ENCODE measurements around the gene CRADD. TPM values are rescaled to one million over a fixed set of nuclear protein-coding genes. Genes with fewer than 3 reads are reported as not detected.
A peak's percentile ranks its signal among the peaks of the same experiment; 100 is the strongest.

Gene CRADD
- total RNA-seq = 15.1 and 15.6 TPM in 2 replicates
- total RNA-seq (2013) = 11.0 TPM
- polyA plus RNA-seq = 4.0 and 5.8 TPM in 2 replicates
- 8.7 and 11.9 TPM in 2 replicates for polyA minus RNA-seq

- peak within 1 kb of the TSS; percentile 99 for H3K27ac Mint-ChIP-seq
- Histone ChIP-seq H2AFZ (ENCODE audit: insufficient read depth, low read depth, low read length, poor library complexity, severe bottlenecking) (peak within 1 kb of the TSS; percentile 88), H3K9ac (ENCODE audit: low read length) (peak within 1 kb of the TSS; percentile 97), H3K27me3 (replicated peaks in 1 of 4; ENCODE audit: control extremely low read depth in 1 of 4, control insufficient read depth in 3 of 4, insufficient read depth in 4 of 4, low read length in 3 of 4) (peaks cover 0 to 5% (median 0%) of the 10 kb centered on the region in 4 experiments), H3K36me3 (replicated peaks in 1 of 2; ENCODE audit: control extremely low read depth in 1 of 2, control insufficient read depth in 1 of 2, extremely low read depth in 1 of 2, insufficient read depth in 2 of 2, low read length in 1 of 2) (peaks cover 0 to 4% of the 10 kb centered on the region in 2 experiments), H4K20me1 (ENCODE audit: control insufficient read depth, insufficient read depth, low read length, poor library complexity, severe bottlenecking) (no peaks in the 10 kb centered on the region), H3K4me1 (ENCODE audit: control insufficient read depth in 2 of 2, insufficient read depth in 2 of 2, low read length in 2 of 2) (peaks cover 14 to 18% of the 10 kb centered on the region in 2 donors), H3K4me3 (ENCODE audit: control extremely low read depth in 1 of 5, extremely low read depth in 1 of 5, insufficient read depth in 1 of 5, low read depth in 2 of 5, low read length in 4 of 5) (peak within 1 kb of the TSS; percentile 50 to 90 (median 86)), H3K27ac (ENCODE audit: low read length in 2 of 2) (peak within 1 kb of the TSS; percentile 95 to 99), H3K79me2 (ENCODE audit: control insufficient read depth, insufficient read depth, low read length) (peaks cover 25% of the 10 kb centered on the region), H3K9me3 (ENCODE audit: control extremely low read depth in 1 of 3, control insufficient read depth in 2 of 3, insufficient read depth in 1 of 3, low read length in 2 of 3) (no peaks in the 10 kb centered on the region), H3K4me2 (replicated peaks; ENCODE audit: low read depth, low read length, poor library complexity, severe bottlenecking) (peak within 1 kb of the TSS; percentile 83)
- H3K4me3 Mint-ChIP-seq = peak within 1 kb of the TSS; percentile 95
- peaks cover 31% of the 10 kb centered on the region for H3K4me1 Mint-ChIP-seq
- ATAC-seq (ENCODE audit: low read depth) (peak; percentile 91), DNase-seq (peak; percentile 98)
- ChIA-PET POLR2A (no interaction called here), CTCF (interaction anchor here (1.0 to 1.8 kb wide), 3 partner anchors 64 to 424 kb away, joined by 5 to 12 read pairs (median 7); no protein-coding TSS in a partner anchor)
- under 1% methylated on average over 32 of the region's 41 CpGs for WGBS (ENCODE audit: insufficient coverage)
- no peaks in the 10 kb centered on the region for H3K9me3 Mint-ChIP-seq (ENCODE audit: insufficient read depth)
- intact Hi-C loops (cut with micrococcal nuclease) = loop anchor here (1.0 to 5.0 kb wide), 9 partner anchors 63 to 1870 kb away; partner anchors contain the start of genes EEA1 and MRPL42
- peaks cover 15% of the 10 kb centered on the region for H3K27me3 Mint-ChIP-seq
- TF ChIP-seq, protein P1, sequence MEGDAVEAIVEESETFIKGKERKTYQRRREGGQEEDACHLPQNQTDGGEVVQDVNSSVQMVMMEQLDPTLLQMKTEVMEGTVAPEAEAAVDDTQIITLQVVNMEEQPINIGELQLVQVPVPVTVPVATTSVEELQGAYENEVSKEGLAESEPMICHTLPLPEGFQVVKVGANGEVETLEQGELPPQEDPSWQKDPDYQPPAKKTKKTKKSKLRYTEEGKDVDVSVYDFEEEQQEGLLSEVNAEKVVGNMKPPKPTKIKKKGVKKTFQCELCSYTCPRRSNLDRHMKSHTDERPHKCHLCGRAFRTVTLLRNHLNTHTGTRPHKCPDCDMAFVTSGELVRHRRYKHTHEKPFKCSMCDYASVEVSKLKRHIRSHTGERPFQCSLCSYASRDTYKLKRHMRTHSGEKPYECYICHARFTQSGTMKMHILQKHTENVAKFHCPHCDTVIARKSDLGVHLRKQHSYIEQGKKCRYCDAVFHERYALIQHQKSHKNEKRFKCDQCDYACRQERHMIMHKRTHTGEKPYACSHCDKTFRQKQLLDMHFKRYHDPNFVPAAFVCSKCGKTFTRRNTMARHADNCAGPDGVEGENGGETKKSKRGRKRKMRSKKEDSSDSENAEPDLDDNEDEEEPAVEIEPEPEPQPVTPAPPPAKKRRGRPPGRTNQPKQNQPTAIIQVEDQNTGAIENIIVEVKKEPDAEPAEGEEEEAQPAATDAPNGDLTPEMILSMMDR (IDR thresholded peaks at IDR 0.05) = no peak
- no peak for TF ChIP-seq EZH2 (IDR thresholded peaks at IDR 0.05; ENCODE audit: borderline replicate concordance, insufficient read depth, low read depth, low read length, poor library complexity, severe bottlenecking)
Observed at GRCh38 chr12:93677195-93678064, at the start of gene CRADD. Gene CRADD (plus strand): TSS chr12:93677375.

DNA sequence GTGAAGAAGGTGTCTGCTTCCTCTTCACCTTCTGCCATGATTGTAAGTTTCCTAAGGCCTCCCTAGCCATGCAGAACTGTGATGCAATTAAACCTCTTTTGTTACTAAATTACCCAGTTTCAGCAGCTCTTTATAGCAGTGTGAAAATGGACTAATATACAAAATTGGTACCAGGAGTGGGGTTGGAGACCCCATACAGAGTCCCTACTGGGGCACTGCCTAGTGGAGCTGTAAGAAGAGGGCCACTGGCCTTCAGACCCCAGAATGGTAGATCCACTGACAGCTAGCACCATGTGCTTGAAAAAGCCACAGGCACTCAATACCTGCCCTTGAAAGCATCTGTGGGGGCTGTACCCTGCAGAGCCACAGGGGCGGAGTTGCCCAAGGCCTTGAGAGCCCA lies 44.8 kb upstream of the CRADD start:
- no peaks in the 10 kb centered on the region for H3K9me3 Mint-ChIP-seq (ENCODE audit: insufficient read depth)
- H3K4me2 ChIP-seq (replicated peaks; ENCODE audit: low read depth, low read length, poor library complexity, severe bottlenecking) = no peak overlapping the region
- TF ChIP-seq EZH2 (IDR thresholded peaks at IDR 0.05; ENCODE audit: borderline replicate concordance, insufficient read depth, low read depth, low read length, poor library complexity, severe bottlenecking) = no peak
- TF ChIP-seq, protein P1 (IDR thresholded peaks at IDR 0.05) = no peak
- no peak overlapping the region for H3K4me3 ChIP-seq (ENCODE audit: control extremely low read depth in 1 of 5, extremely low read depth in 1 of 5, insufficient read depth in 1 of 5, low read depth in 2 of 5, low read length in 4 of 5)
- no peaks in the 10 kb centered on the region for H4K20me1 ChIP-seq (ENCODE audit: control insufficient read depth, insufficient read depth, low read length, poor library complexity, severe bottlenecking)
- H3K36me3 ChIP-seq (replicated peaks in 1 of 2; ENCODE audit: control extremely low read depth in 1 of 2, control insufficient read depth in 1 of 2, extremely low read depth in 1 of 2, insufficient read depth in 2 of 2, low read length in 1 of 2) = no peaks in the 10 kb centered on the region
- no peak for DNase-seq
- H3K9ac ChIP-seq (ENCODE audit: low read length) = no peak overlapping the region
- H3K4me1 Mint-ChIP-seq = no peaks in the 10 kb centered on the region
- peaks cover 6% of the 10 kb centered on the region for H3K27me3 Mint-ChIP-seq
- H2AFZ ChIP-seq (ENCODE audit: insufficient read depth, low read depth, low read length, poor library complexity, severe bottlenecking) = no peak overlapping the region
- H3K27ac ChIP-seq (ENCODE audit: low read length in 2 of 2) = no peak overlapping the region
- intact Hi-C loops (cut with micrococcal nuclease) = no loop called here
- H3K4me3 Mint-ChIP-seq = no peak overlapping the region
- H3K79me2 ChIP-seq (ENCODE audit: control insufficient read depth, insufficient read depth, low read length) = no peaks in the 10 kb centered on the region
- ChIA-PET POLR2A (no interaction called here), CTCF (no interaction called here)
- 100% methylated on average over 1 of the region's 1 CpG for WGBS (ENCODE audit: insufficient coverage)
- no peak overlapping the region for H3K27ac Mint-ChIP-seq
- no peaks in the 10 kb centered on the region for H3K4me1 ChIP-seq (ENCODE audit: control insufficient read depth in 2 of 2, insufficient read depth in 2 of 2, low read length in 2 of 2)
- no peak for ATAC-seq (ENCODE audit: low read depth)
- H3K9me3 ChIP-seq (ENCODE audit: control extremely low read depth in 1 of 3, control insufficient read depth in 2 of 3, insufficient read depth in 1 of 3, low read length in 2 of 3) = peaks cover 0 to 7% (median 6%) of the 10 kb centered on the region in 3 donors
- peaks cover 0 to 3% (median 0%) of the 10 kb centered on the region in 4 experiments for H3K27me3 ChIP-seq (replicated peaks in 1 of 4; ENCODE audit: control extremely low read depth in 1 of 4, control insufficient read depth in 3 of 4, insufficient read depth in 4 of 4, low read length in 3 of 4)
